Measurements from ENCODE around the gene BRMS1.

BRMS1 gene

DNA sequence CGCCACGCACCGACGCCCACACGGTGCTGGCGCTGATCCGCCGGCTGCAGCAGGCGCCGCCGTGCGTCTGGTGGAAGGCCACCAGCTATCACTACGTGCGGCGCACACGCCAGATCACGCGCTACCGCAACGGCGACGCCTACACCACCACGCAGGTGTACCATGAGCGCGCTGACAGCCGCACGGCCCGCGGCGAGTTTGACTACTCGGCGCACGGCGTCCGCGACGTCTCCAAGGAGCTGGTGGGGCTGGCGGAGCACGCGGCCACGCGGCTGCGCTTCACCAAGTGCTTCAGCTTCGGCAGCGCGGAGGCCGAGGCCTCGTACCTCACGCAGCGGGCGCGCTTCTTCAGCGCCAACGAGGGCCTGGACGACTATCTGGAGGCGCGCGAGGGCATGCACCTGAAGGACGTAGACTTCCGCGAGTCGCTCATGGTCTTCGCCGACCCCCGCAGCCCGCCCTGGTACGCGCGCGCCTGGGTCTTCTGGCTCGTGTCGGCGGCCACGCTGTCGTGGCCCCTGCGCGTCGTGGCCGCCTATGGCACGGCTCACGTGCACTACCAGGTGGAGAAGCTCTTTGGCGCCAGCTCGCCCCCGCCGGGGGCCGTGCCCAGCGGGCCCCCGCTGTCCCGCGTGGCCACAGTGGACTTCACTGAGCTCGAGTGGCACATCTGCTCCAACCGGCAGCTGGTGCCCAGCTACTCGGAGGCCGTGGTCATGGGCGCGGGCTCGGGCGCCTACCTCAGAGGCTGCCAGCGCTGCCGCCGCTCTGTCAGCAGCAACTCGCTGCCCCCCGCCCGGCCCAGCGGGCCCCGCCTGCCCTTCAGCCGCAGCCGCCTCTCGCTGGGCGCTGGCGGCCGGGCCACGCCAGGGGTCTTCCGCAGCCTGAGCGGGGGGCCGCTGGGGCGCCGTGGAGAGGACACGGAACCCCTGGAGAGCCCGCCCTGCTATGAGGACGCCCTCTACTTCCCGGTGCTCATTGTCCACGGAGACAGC is 50.0 kb downstream of the BRMS1 start:
- no peak for DNase-seq

DNA sequence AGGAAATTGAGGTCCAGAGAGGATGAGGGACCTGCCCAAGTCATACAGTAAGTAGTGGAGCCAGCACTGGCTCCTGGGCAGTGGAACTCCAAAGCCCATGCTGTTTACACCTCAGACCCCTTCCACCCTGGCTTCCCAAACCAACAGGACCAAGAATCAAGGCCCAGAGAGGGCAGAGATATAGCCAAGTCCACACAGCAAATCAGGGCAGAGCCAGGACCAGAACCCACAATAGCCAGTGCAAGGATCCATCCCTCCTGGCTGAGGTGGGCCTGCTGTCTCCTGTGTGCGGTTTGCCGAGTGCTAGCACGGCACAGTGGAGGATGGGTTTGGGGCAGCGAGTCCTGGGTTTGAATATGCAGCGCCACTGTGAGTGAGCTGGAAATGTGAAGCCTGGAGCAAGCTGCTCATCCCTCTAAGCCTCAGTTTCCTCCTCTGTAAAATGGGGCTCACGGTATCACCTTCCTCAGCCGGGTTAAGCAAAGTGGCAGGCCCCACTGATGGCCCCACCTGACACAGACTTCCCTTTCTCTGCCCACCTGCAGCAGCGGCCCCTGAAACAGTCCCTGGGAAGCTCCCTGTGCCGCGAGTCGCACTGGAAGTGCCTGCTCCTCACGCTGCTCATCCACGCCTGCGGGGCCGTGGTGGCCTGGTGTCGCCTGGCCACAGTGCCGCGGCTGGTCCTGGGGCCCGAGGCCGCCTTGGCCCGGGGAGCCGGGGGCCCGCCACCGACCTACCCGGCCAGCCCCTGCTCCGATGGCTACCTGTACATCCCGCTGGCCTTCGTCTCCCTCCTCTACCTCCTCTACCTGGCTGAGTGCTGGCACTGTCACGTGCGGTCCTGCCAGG is 50.9 kb downstream of the BRMS1 start:
- no peak for DNase-seq

DNA sequence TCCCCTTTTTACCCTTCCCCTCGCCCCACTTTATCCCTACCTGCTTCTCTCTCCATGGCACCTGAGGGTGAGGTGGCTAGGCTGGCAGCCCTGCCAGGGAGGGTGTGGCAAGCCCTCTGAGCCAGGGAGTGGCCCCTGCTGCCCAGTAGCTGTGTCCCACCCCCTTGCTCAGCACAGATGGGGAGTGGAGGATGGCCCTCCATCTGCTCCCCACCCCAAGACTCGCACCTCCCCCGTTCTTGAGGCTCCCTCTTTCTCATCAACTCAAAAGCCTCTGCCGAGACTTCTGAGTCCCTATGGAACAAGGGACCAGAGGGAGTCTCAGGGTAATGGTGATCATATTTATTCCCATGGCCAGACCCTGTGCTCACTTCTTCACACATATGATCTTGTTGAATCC is 51.6 kb downstream of the BRMS1 start:
- DNase-seq, result no peak

DNA sequence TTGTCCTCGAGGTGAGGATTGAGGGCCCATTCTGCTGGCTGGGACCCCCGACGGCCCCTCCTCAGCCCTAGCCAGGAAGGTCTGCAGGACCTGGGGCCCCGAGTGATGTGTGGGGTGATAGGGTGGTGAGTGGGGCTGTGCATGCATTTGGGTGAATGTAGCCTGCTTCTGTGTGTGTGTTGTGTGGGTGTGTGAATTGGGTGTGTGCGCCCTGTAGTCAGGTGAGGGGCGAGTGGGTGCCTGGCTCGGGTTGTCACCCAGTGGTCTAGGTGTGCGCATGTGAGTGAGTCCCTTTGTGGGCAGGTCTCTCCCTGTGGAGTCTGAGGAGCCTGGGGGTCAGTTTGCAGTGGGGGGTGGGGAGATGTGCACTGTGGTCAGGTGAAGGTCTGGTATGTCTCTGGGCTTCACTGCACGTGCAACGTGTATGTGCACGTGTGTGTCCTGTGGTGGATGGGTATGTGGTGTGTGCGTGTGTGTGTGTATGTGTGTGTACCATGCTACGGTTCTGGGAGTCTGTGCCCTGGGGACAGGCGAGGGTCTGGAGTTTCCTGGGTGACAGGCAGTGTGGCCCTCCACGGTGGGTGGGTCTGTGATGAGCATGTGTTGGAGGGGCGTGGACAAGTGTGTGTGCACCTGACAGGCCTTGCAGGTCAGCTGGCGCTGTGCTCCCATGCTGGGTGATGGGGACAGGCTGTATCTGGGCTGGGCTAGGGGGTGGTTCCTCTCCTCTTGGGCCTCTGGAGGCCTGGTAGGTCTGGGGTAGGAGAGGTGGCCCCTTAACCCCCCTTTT is 52.2 kb downstream of the BRMS1 start:
- no peak for DNase-seq

DNA sequence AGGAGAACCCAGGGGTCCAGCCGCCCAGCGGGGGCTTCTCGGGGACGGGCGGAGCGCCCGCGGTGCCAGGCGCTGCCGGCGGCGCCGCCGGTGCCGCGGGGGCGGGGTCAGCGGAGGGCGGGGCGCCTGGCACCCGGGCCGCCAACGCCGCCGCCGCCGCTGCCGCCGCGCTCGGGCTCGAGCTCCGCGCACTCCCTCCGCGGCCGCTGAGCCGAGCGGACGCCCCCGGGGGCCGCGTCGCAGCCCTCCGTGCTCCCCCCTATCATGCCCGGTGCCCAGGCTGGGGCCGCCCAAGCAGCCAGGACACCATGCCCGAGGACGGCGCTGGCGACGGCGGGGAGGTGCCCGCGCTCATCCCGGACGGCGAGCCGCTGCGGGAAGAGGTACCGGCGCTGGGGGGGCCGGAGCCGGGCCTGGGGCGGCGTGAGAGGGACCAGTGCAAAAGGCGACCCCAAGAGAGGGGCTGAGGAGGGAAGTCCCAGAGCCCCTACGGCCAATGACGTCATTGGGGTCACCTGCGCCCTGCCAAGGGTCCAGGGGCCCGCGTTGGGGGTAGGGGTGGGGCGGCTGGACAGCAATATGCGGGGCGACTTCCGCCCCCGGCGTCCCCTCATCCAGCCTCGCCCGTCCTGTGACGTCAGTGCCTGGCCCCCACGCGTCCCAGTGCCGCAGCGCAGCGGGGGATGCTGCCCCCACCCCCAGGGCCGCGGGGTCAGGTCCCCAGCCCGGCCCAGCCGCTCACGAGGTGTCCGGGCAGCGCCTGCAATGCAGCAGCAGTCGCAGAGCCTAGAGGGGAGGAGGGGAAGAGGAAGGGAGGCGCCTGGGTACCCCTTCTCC is 53.0 kb downstream of the BRMS1 start, which contains the start of gene TMEM151A:
Gene TMEM151A (plus strand): TSS at position 189 of the 837 bp plus-strand sequence. CDS start 120 bp downstream, at position 309.
- no peak for DNase-seq

DNA sequence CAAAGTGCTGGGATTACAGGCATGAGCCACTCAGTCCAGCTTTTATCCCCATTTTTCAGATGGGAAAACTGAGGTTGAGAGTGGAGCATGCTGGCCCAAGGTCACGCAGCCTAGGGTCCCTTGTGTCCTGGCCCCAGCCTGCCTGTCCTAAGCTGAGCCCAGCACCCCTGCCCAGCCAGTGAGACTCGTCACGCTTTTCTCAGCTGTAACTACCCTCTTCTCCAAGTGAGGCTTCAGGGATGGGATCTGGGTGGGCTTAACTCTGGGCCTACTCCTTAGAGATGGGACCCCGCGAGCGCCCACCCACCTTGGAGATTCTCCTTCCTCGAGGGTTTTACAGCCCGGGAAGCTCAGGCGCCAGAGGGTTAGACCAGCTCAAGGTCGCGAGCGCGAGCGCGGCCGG is 53.6 kb downstream of the BRMS1 start:
- no peak for DNase-seq

DNA sequence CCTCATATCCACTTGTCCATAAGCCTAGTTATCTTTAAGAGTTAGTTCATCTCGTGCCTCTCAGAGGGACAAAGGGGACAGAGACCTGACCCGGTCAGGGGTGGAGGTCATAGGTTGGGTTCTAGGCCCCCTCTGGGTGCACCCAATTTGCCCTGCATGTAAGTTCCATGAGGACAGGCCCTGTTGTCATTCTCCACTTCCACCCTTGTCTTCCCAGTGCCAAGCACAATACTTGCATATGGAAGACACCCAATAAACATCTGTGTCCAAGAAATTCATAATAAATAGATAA is 54.6 kb downstream of the BRMS1 start:
- DNase-seq, result no peak

DNA sequence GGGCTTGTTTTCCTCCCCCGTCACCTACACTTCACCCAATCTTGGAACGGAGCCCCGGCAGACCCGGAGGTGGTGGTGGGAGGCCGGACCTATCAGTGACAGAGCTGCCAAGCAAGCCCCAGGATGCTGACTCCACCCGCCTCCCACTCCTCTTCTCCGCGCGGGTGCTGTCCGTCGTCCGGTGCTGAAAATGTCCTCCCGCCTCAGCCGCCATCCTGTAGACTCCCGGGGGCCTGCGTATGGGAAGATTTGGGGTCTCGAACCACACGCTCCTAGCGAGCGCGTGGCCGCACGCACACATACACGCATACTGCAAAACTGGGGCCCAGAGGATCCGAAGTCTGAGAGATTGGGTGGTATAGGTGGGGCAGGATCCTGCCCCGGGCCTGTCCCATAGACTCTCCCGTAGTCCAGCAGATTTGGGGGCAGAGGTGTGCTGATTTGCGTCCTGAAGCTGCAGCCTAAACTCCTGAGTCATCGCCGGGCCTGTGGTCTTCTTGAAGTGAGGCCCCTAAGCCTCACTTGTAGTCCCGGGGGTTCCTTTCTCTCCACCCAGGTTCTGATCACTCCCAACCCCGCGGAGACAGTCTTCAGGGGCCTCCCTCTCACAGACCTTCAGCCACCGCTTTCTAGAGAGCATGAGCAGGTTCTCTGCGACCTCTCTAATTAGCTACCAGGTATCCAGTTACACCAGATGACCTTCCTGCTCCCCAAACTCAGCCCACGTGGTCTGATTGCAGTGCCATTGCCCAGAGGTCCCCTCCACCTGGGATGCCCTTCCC is 55.2 kb downstream of the BRMS1 start:
- no peak for DNase-seq

DNA sequence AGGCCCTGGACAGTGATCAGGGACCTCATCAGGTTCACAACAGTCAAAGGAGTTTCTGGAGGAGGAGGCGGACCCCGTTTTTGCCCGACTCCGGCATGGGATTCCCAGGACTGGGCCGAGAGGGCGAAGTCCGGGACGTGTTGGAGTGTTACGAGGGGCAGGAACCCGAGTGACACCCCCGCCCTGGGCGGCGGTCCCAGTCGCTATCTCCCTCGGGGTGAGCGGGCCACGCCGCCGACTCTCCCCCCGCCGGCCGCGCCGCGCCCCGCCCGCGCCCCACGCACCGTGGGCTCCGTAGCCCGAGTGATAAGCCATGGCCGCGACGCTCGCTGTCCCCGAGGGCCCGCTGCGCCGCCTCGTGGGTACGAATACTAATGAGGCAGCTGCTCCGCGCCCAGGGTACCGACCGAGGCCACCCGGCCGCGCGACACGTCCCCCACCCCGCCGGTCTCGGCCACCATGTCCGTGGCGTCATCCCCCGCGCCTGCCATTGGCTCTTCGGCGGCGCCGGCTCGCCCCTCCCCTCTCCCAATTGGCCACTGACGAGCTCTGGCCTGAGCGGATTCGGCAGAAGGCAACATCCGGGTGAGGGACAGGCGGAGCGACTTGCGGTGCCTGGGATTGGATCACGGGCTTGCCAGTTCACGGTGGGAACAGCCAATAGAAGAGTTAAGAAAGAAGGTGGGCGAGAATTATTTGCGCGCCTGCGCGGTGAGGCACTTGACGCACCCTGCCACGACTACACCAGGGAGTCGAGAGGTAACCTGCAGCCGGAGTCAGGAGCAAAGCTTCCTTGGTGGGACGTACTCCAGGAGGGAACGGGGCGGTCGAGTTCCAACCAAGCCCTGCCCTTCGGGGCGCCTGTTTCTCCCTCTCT is 56.0 kb downstream of the BRMS1 start, which contains the start of gene YIF1A:
Gene YIF1A (minus strand): TSS at position 473 of the 877 bp plus-strand sequence. CDS start 158 bp downstream, at position 315.
- peak; percentile 97 for DNase-seq

DNA sequence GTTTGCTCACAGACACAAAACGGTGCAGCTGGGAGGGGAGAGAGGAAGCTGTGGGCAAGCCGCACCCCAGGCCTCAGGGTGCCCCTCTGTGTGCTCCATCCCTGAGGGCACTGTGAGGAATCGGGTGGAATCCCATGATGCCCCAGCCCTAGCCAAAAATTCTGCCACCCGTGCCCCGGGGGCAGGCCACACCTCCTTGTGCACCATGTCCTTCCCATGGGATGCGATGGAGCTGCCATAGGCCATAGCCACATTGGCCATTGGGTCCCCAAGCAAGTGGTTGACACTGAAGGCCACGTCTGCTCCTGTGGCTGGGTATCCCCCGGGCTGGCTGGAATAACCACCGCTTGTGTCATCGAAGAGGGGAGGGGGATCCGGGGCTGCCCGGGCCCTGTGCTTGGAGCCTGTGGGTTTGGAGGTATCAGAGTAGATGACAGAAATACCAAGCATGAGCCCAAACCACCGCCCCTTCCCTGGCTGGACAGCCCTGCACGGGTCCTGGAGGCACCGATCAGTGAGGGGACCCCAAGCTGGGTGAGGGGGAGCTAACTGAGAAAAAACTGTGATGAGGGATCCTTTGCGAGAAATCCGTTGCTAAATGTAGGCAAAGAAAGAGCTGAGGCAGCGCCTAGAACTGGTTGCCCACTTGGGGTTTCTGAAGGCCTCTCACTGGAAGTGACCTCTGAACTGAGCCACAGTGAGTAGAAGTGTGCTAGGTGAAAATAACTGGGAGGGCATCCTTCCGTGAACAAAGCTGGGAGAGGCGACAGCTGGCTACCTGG is 56.8 kb downstream of the BRMS1 start:
- peak; percentile 57 for DNase-seq
